HepG2 (cell line): ENCODE results near the gene TPP2. TPM values are rescaled to one million over a fixed set of nuclear protein-coding genes. Genes with fewer than 3 reads are reported as not detected.

Experiments used
- ATAC-seq: fragments of 200-7000 bp; cut with Tn5 transposase; 3 replicates; pipeline ENCODE4 v1.9.1; 2020; ENCODE audit warnings: mild to moderate bottlenecking, moderate library complexity
- BruUV-seq: library from RNA; stranded (reverse); fragments of 400-500 nt; replicated peaks from 2 replicates; lab custom pipeline; 2021; lab: Mats Ljungman, UMichigan
- CTCF ChIA-PET: fragments of 300-600 bp; formaldehyde crosslinking; extraction: SDS; loops from one replicate; lab custom pipeline; 2021; ENCODE audit warnings: low total read pairs, inconsistent platforms, low intra/inter-chr PET ratio; lab: Yijun Ruan, JAX
- POLR2A ChIA-PET: fragments of 350-600 bp; sonication (Branson Sonifier 250); formaldehyde crosslinking; loops from one replicate; lab custom pipeline; 2020; ENCODE audit warnings: antibody characterized with exemption, inconsistent platforms; lab: Yijun Ruan, JAX
- DNase-seq: peaks from one replicate; pipeline ENCODE4 v3.0.0-alpha.2; 2015; ENCODE audit warnings: low spot score
- FAIRE-seq: peaks from 3 replicates; lab custom pipeline; 2011; peaks lifted over from hg19 to GRCh38; lab: Jason Lieb, UNC
- H2AFZ ChIP-seq: one replicate; pipeline ENCODE4 v1.6.1; 2011; ENCODE audit warnings: low read length, inconsistent platforms
- H3K27ac ChIP-seq: fragments of 300-600 bp; 3 replicates; pipeline ENCODE4 v1.8.0; 2011; ENCODE audit warnings: mixed run types, mild to moderate bottlenecking, mixed read lengths, low read length, inconsistent platforms; ENCODE audit not compliant: insufficient read depth; ENCODE audit errors: extremely low read length
- H3K27me3 ChIP-seq, 2 experiments: fragments of 200-600 bp in 1 of 2; 2 replicates in 1 of 2; 3 replicates in 1 of 2; pipeline versions ENCODE4 v1.6.0 to v1.8.0; 2011; ENCODE audit warnings: low read length in 2 of 2, mild to moderate bottlenecking in 2 of 2, moderate library complexity in 2 of 2, inconsistent platforms in 1 of 2; ENCODE audit not compliant: insufficient read depth in 2 of 2, control insufficient read depth in 1 of 2
- H3K36me3 ChIP-seq, 2 experiments: fragments of 200-600 bp in 1 of 2; replicated peaks in 1 of 2; 2 replicates in 1 of 2; 3 replicates in 1 of 2; pipeline versions ENCODE4 v1.5.1 to v1.8.0; 2011; ENCODE audit warnings: low read length in 2 of 2, inconsistent platforms in 1 of 2; ENCODE audit not compliant: insufficient read depth in 2 of 2, control insufficient read depth in 1 of 2
- H3K4me1 ChIP-seq: 2 replicates; pipeline ENCODE4 v1.5.1; 2012; ENCODE audit warnings: low read length, inconsistent platforms; ENCODE audit not compliant: insufficient read depth
- H3K4me2 ChIP-seq: 2 replicates; pipeline ENCODE4 v1.6.0; 2011; ENCODE audit warnings: low read depth, low read length, inconsistent platforms
- H3K4me3 ChIP-seq, 3 experiments: fragments of 200-600 bp in 1 of 3; sonication (generic), shearing (Covaris generic) in 1 of 3; replicated peaks in 1 of 3; 2 replicates each; pipeline ENCODE4 v1.5.1; 2011 to 2016; ENCODE audit warnings: low read length in 3 of 3, inconsistent platforms in 2 of 3, low read depth in 2 of 3, mild to moderate bottlenecking in 2 of 3, control low read depth in 1 of 3, mixed read lengths in 1 of 3; ENCODE audit not compliant: insufficient read depth in 1 of 3
- H3K79me2 ChIP-seq: one replicate; pipeline ENCODE4 v1.6.1; 2011; ENCODE audit warnings: low read length, inconsistent platforms; ENCODE audit not compliant: insufficient read depth
- H3K9ac ChIP-seq: 2 replicates; pipeline ENCODE4 v1.6.0; 2011; ENCODE audit warnings: mild to moderate bottlenecking, low read depth, low read length, inconsistent platforms; ENCODE audit not compliant: insufficient read depth
- H3K9me3 ChIP-seq: 2 replicates; pipeline ENCODE4 v1.5.1; 2012; ENCODE audit warnings: mild to moderate bottlenecking, low read length
- H4K20me1 ChIP-seq: 2 replicates; pipeline ENCODE4 v1.6.0; 2011; ENCODE audit warnings: inconsistent platforms, mild to moderate bottlenecking, low read length, moderate library complexity; ENCODE audit not compliant: insufficient read depth
- DDIT3 ChIP-seq: sonication (generic); formaldehyde crosslinking; IDR thresholded peaks from 2 replicates; pipeline ENCODE4 v1.4.0; 2020; ENCODE audit warnings: mild to moderate bottlenecking, missing genetic modification reagents
- GRHL1 ChIP-seq: sonication (generic); formaldehyde crosslinking; conservative IDR thresholded peaks from 2 replicates; pipeline ENCODE4 v1.8.0; 2022; ENCODE audit warnings: missing genetic modification reagents
- ISX ChIP-seq: sonication (generic); formaldehyde crosslinking; conservative IDR thresholded peaks from 2 replicates; pipeline ENCODE4 v1.5.0; 2020; ENCODE audit warnings: missing genetic modification reagents
- MXI1 ChIP-seq: IDR thresholded peaks from 3 replicates; pipeline ENCODE4 v1.6.1; 2012; ENCODE audit warnings: low read depth, low read length, inconsistent platforms, borderline replicate concordance
- POGZ ChIP-seq: sonication (generic); formaldehyde crosslinking; IDR thresholded peaks from 2 replicates; pipeline ENCODE4 v1.4.0; 2020; ENCODE audit warnings: mild to moderate bottlenecking, missing genetic modification reagents
- SYNCRIP ChIP-seq: fragments of 200-400 bp; formaldehyde crosslinking; IDR thresholded peaks from 2 replicates; pipeline ENCODE4 v1.6.1; 2018; ENCODE audit warnings: mild to moderate bottlenecking, low read depth, low read length; ENCODE audit not compliant: insufficient read depth
- TCF7 ChIP-seq: sonication (generic); IDR thresholded peaks from 2 replicates; pipeline ENCODE4 v1.6.1; 2016; ENCODE audit warnings: antibody characterized with exemption, low read depth
- THAP11 ChIP-seq: IDR thresholded peaks from 2 replicates; pipeline ENCODE4 v1.6.1; 2016; ENCODE audit warnings: missing biosample characterization, missing genetic modification reagents
- THYN1 ChIP-seq: sonication (generic); formaldehyde crosslinking; IDR thresholded peaks from 2 replicates; pipeline ENCODE4 v1.8.1; 2023; ENCODE audit warnings: low read depth, mild to moderate bottlenecking, moderate library complexity, missing genetic modification reagents, borderline replicate concordance
- ZNF256 ChIP-seq: sonication (generic); formaldehyde crosslinking; conservative IDR thresholded peaks from 2 replicates; pipeline ENCODE4 v1.4.0; 2020; ENCODE audit warnings: missing genetic modification reagents
- ZNF326 ChIP-seq: sonication (generic); formaldehyde crosslinking; IDR thresholded peaks from 2 replicates; pipeline ENCODE4 v1.4.0; 2020; ENCODE audit warnings: missing genetic modification reagents, borderline replicate concordance
- ZNF350 ChIP-seq: sonication (generic); formaldehyde crosslinking; IDR thresholded peaks from 2 replicates; pipeline ENCODE4 v1.4.0; 2020; ENCODE audit warnings: mild to moderate bottlenecking, low read depth, missing genetic modification reagents, borderline replicate concordance
- ZNF441 ChIP-seq: sonication (generic); formaldehyde crosslinking; IDR thresholded peaks from 2 replicates; pipeline ENCODE4 v1.7.0; 2021; ENCODE audit warnings: missing genetic modification reagents, borderline replicate concordance
- WGBS: methylation state at CpG from one replicate; pipeline ENCODE4 v1.1.6; 2017; ENCODE audit warnings: low lambda C conversion rate; 5-methylcytosine and 5-hydroxymethylcytosine counted together
- in situ Hi-C: cut with HindIII; loops from 2 replicates; pipeline ENCODE4 v1.10.0; 2017; ENCODE audit warnings: low pct_unique_long_range_greater_than_20kb; ENCODE audit not compliant: extremely low pct_ligation_motif_present
- intact Hi-C: fragments of 100-400 bp; cut with micrococcal nuclease; formaldehyde crosslinking; loops from one replicate; pipeline ENCODE4 v1.10.0; 2022; ENCODE audit not compliant: unreplicated experiment
- polyA plus RNA-seq, 8 experiments: library from polyadenylated mRNA; depleted of rRNA in 3 of 8; stranded (reverse) in 7 of 8; unstranded in 1 of 8; fragments of >200 nt; fragmentation: Illumina TruSeq in 4 of 8; extraction: Trizol in 4 of 8; gene quantifications; 2 replicates each; pipeline versions ENCODE4 v1.2.1 to v1.2.3, GENCODE V29; 2011 to 2016; ENCODE audit warnings: low read depth in 4 of 8, missing spikeins in 1 of 8, mixed read lengths in 1 of 8; ENCODE audit not compliant: insufficient read depth in 1 of 8
- total RNA-seq, 5 experiments: library from RNA; depleted of rRNA; stranded (reverse); fragments of >200 nt; fragmentation: Illumina TruSeq; extraction: Trizol; gene quantifications; 2 replicates each; pipeline ENCODE4 v1.2.3, GENCODE V29; 2016; ENCODE audit warnings: low read depth in 1 of 5
- TF ChIP-seq, protein P1 (sequence below): IDR thresholded peaks from 2 replicates; pipeline ENCODE4 v1.6.1; 2016; ENCODE audit warnings: missing biosample characterization, missing genetic modification reagents, low read depth

The TPP2 gene
- total and polyA plus RNA-seq, 2 of the 13 experiments (the other 11 are each of a cell fraction or from before 2014, with no cell fraction given), result 16.4 to 52.1 TPM

DNA sequence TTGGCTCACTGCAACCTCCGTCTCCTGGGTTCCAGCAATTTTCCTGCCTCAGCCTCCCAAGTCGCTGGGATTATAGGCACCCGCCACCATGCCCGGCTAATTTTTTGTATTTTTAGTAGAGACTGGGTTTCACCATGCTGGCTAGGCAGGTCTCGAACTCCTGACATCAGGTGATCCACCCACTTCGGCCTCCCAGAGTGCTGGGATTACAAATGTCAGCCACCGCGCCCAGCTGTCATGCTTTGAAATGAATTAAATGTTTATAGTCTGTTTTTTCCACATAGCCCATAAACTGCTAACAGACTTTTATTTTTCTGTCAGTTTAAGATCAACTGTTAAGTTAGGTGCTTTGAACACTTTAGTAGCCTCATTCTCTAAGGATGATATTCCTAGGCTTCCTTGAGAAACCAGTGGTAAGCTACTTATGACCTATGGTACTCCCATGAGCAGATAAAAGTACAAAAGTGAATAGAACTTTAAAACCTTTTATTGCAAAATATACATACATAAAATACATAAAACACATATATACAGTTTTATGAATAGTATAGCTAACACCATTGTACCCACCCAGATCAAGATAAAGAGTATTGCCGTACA, 13.6 kb downstream of the TPP2 start:
- ChIA-PET CTCF (no interaction called here), POLR2A (no interaction called here)
- Histone ChIP-seq H2AFZ (no peak overlapping the region), H3K79me2 (peaks cover 7% of the 10 kb centered on the region), H3K4me3 (no peak overlapping the region), H3K9ac (no peak overlapping the region), H4K20me1 (no peaks in the 10 kb centered on the region), H3K27me3 (no peaks in the 10 kb centered on the region), H3K9me3 (no peaks in the 10 kb centered on the region), H3K4me1 (no peaks in the 10 kb centered on the region), H3K27ac (no peak overlapping the region), H3K36me3 (peaks cover 22 to 71% of the 10 kb centered on the region in 2 experiments; a peak in 4 of 5 replicates), H3K4me2 (no peak overlapping the region)
- in situ Hi-C loops, result no loop called here
- FAIRE-seq (no peak), DNase-seq (no peak), ATAC-seq (no peak)
- intact Hi-C loops, result no loop called here
- TF ChIP-seq ISX (CRISPR knock-in tag), result no peak
- BruUV-seq, result no TSS peak
- WGBS, result 94% methylated on average over 9 of the region's 9 CpGs

GRCh38 chr13:102617697-102618350, 21.0 kb downstream of the TPP2 start:
- Histone ChIP-seq H3K4me2 (no peak overlapping the region), H3K27ac (no peak overlapping the region), H3K9ac (no peak overlapping the region), H4K20me1 (no peaks in the 10 kb centered on the region), H2AFZ (no peak overlapping the region), H3K9me3 (no peaks in the 10 kb centered on the region), H3K79me2 (no peaks in the 10 kb centered on the region), H3K4me1 (no peaks in the 10 kb centered on the region), H3K4me3 (no peak overlapping the region), H3K27me3 (no peaks in the 10 kb centered on the region), H3K36me3 (peaks cover 21 to 76% of the 10 kb centered on the region in 2 experiments)
- in situ Hi-C loops (no loop called here), intact Hi-C loops (no loop called here)
- no TSS peak for BruUV-seq
- FAIRE-seq (no peak), ATAC-seq (no peak), DNase-seq (no peak)
- WGBS, result 98% methylated on average over 4 of the region's 4 CpGs
- ChIA-PET POLR2A (no interaction called here), CTCF (no interaction called here)
- TF ChIP-seq, protein P1, sequence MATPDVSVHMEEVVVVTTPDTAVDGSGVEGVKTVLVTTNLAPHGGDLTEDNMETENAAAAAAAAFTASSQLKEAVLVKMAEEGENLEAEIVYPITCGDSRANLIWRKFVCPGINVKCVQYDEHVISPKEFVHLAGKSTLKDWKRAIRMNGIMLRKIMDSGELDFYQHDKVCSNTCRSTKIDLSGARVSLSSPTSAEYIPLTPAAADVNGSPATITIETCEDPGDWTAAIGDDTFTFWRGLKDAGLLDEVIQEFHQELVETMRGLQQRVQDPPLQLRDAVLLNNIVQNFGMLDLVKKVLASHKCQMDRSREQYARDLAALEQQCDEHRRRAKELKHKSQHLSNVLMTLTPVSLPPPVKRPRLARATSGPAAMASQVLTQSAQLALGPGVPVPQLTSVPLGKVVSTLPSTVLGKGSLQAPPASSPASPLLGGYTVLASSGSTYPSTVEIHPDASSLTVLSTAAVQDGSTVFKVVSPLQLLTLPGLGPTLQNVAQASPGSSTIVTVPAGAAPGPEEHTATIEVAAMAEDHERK (CRISPR knock-in tag), result no peak
- TF ChIP-seq SYNCRIP (no peak), MXI1 (no peak), TCF7 (no peak), ZNF350 (CRISPR knock-in tag) (no peak), POGZ (CRISPR knock-in tag) (no peak), THAP11 (no peak), THYN1 (CRISPR knock-in tag) (no peak), DDIT3 (CRISPR knock-in tag) (no peak), ZNF326 (CRISPR knock-in tag) (no peak), ZNF441 (no peak), GRHL1 (no peak), ZNF256 (CRISPR knock-in tag) (no peak)
